HG03095 (cell line): ENCODE measurements around the gene SRRM4.
"Not testable (repeated sequence)": the region's sequence is repeated elsewhere in the genome, so short reads cannot be mapped to it uniquely, and the experiment has no call there.

Source experiments
- ATAC-seq: cut with Tn5 transposase; IDR thresholded peaks from one replicate; pipeline ENCODE4 v1.9.1; 2021; ENCODE audit warnings: moderate library complexity; ENCODE audit not compliant: unreplicated experiment

Gene SRRM4

DNA sequence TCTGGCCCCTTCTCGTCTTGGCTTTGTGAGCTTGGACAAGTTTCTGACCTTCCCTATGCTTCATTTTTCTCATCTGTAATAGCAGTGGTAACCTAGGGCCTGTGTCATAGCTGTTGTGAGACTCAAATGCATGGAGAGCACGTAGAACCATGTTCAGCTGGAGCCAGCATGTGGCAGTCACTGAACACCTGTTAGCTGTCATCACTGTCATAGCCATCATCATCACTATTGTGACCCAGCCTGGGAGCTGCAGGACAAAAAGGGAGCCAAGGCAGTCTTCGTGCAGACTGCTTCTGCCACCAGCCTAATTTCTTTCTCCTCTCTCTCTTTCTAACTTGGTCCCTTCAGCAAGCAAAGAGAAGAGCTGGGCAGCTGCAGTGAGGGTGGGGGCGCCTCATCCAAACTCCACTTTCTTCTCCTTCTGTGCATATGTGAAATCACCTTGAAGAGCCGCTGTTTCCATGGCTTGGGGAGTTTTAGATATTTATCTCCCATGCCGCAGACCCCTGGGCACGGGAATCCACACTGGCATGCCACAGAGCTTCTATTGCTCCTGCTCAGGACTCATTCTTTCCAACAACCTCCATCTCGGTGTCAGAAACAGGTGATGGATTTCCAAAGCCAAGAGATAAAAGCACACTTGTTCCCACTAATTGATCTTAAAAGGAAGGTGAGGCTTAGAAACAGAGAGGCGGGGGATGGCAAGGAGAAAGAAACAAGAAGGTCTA lies 87.0 kb downstream of the SRRM4 start:
- ATAC-seq, result no peak

DNA sequence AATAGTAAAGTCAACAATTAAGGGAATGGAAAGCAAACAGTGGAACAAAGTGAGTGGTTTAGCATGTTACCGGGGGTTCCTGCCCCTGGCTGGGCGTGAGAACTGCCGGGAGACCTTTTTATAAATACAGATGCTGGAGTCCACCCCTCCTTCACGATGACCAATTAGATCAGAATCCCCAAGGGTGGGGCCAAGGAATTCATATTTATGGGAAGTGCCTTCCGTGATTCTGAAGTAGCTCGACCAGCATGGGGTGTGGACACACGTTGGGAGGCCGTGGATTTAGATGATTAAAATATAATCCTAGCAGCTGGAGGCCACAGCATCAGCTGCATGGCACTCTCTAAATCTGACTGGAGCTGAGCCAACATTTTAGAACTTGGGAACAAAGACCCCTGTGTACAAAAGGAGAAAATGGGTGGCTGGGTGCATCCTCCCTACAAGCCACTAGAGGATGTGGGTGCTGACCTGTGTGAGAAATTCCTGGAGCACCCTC lies 87.9 kb downstream of the SRRM4 start:
- no peak for ATAC-seq

DNA sequence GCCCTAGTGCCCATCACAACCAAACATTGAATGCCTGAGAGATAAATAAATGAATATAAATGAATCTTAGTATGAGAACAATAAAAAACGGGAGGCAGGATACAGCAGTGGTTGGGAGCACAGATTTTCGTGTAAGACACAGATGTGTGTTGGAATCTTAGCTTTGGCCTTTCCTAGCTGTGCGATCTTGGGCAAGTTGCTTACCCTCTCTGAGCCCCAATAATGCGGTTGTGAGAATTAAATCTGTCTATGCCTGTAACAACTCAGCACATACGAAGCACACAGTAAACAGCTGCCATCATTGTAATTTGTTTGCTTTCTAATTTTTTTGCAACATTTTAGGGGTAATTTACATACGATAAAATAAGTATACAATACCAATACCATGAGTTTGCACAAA lies 89.8 kb downstream of the SRRM4 start:
- no peak for ATAC-seq

DNA sequence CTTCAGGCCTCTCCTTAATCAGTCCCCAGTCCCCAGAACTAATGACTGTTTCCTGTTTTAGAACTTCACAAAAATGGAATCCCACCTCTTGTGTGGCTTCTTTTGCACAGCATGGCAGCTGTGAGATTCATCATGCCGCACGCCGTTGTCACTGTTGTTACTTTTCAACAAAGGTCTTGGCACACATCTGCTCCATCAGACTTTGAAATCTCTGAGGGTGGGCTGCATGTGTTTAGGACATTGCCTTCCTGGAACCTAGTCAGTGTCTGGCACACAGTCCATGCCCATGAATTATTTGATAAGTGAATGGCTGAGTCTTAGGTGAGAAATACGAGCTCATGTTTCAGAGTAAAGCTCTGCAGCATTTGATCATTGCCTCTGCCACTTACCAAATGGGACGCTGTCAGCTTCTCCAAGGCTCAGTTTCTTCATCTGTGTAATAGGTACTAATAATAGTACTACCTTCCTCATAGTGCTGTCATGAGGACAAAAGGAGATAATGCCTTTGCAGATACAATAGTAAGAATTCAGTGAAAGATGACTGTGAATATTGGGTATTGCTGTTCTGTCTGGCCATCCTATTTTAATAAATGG lies 90.4 kb downstream of the SRRM4 start:
- ATAC-seq, result no peak

DNA sequence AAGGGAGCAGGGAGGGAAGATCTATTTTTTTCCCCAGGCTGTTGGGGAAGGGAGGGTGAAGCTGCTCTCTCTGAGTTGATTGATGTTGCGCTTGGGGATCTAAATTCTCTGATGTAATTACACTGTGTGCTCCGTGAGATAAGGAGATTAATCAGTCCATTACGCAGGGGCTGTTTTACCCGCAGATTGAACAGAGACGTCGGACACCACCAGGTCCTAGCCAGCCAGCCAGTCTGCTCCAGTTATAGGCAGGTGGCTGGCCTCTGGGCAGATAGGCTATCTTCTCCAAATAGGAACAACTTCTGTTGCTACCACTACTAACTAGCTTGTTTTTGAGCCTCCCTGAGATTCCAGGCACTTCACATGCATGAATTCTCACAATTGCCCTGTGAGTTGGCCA lies 91.1 kb downstream of the SRRM4 start:
- ATAC-seq, result no peak

DNA sequence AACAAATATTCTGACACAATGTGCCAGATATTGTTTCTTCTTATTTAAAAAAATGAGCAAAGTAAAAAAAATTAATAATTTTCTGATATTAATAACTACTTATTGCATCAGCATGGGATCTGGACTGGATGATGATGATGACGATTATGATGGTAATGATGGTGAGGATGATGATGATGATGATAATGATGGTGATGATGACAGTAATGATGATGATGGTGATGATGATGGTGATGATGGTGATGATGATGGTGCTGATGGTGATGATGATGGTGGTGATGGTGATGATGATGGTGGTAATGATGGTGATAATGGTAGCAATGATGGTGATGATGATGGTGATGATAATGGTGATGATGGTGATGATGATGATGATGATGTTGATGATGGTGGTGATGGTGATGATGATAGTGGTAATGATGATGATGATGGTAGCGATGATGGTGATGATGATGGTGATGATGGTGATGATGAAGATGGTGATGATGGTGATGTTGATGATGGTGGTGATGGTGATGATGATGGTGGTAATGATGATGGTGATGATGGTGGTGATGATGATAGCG lies 94.0 kb downstream of the SRRM4 start:
- ATAC-seq, result no peak

DNA sequence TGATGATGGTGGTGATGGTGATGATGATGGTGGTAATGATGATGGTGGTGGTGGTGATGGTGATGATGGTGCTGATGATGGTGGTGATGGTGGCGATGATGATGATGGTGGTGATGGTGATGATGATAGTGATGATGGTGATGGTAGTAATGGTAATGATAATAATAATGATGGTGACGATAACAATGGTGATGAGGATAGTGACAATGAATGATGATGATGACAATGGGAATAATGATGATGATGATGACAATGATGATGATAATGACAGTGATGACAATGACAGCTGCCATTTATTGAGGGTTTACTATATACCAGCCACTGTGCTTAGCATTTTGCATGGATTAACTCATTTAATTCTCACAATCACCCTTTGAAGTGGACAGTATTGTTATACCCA lies 94.6 kb downstream of the SRRM4 start:
- ATAC-seq, result no peak

DNA sequence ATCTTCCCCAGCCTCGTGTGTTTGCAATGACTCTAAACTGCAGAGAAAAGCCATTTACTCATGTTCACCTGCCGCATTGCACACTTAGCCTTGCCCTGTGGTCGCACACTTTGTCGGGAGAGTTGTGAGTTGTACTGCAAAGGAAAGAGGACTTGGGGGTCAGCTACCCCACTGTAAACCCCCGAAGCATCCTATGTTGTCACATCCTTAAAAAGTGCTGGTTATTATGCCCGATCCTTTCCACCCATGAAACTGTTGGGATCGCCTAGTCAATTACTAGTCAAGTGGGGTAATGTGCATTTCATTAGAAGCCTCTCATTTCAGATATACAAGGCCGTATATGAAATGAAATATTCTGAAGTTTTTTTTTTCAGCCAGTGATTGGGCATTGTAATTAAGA lies 98.2 kb downstream of the SRRM4 start:
- ATAC-seq, result no peak

DNA sequence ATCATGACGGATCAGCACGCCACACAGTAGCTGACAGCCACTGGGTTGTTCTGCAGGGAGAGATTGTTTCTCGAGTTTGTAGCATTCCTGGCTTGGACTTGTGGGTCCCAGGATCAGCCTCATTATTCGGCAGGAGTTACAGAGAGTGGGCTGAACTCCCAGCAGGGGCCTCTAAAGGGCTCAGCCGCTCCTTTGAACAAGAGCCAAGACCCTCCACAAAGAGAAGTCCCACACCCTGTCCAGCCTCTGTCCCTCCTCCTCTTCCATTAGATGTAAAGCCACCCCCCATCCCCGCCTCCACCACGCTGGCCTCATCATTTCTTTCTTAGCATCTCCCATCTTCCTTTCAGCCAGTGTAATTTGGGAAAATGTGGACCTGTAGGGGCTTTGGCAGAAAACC lies 100.7 kb downstream of the SRRM4 start:
- no peak for ATAC-seq

DNA sequence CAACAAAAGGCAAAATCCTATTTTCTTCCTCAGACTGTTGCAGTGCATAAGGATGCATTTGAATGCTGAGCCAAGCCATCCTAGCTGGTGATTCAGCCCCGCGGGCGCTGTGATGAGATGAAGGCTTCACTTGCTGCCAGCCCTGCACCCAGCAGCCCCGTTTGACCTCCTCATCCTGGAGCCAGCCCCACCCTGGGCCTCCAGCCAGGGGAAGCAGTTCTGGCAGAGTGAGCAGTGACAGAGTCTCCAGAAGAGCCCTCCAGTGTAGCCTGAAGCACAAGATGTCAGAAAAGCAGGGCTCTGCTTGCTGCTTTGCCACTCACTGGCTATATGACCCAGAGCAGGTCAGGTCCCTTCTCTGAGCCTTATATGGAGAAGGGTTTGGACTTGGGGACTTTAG lies 101.2 kb downstream of the SRRM4 start:
- no peak for ATAC-seq

DNA sequence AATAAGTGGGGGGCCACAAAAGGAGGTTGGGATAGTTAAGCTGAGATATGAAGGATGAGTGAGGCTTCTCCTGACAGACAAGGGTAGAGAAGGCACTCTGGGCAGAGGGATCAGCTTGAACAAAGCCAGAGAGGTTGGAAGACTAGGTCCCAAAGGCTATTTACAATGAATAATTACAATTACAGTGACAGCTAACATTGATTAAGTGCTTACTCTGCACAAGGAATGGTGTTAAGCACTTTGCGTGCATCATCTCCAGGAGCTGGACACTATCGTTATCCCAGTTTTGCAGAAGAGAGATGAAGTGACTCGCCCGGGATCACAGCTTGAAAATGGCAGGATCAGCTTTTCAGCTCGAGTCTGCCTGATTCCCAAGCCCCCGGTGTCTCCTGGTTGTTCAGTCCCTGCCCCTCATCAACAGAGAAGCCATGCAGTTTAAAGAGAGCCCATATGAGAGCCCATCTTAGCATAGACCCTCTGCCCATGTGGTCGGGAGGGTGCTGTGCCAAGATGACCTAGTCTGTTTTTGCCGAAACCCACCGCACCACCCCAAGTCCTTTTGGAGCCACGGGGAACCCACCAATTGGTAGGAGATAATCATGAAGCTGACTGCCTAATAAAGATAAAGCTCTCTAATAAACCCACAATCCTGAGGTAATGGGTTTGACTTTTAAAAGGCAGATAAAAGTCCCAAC lies 107.5 kb downstream of the SRRM4 start:
- ATAC-seq, result no peak

DNA sequence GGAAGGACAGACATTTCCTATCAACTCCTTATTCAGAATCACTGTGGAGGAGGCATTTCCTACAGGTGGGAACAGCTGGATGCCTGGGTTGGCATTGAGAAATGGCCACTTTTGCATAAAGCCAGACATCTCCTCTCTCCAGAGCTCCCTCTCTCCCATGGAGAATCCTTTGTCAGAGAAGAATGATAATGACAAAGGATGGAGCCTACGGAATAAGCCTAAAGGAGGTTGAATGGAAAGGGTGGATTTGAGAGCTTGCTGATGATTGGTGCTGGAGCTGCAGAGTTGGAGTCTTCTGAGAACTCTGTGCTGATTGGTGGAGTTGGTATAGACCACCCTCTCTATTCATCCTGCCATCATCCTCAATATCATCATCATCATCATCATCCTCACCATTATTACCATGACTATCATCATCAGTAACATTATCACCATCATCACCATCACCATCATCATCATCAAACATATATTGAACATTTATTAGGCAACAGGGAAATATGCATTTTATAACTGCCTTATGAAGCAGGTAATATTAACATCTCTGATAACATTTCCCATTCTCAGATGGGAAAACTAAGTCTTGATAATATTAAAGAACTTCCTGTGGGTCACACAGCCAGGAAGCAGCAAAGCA lies 108.2 kb downstream of the SRRM4 start:
- no peak for ATAC-seq

DNA sequence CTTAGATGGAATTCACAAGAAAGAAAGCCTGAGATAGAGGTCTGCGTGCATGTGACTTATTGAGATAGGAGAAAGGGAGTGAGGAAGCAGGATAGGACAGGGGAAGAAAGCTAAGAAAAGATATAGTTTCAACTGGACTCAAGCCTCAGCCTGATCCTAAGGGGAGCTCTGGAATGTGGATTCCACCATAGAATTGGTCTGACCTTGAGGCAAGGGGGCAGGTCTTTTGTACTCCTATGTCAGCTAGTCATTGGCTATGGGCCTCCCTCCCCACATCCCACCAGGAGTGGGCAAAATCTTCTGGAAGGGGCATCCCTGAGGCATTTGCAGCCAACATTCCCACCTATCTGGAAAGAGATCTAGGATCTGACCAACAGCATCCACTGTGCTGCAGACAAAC lies 108.9 kb downstream of the SRRM4 start:
- ATAC-seq, result no peak

DNA sequence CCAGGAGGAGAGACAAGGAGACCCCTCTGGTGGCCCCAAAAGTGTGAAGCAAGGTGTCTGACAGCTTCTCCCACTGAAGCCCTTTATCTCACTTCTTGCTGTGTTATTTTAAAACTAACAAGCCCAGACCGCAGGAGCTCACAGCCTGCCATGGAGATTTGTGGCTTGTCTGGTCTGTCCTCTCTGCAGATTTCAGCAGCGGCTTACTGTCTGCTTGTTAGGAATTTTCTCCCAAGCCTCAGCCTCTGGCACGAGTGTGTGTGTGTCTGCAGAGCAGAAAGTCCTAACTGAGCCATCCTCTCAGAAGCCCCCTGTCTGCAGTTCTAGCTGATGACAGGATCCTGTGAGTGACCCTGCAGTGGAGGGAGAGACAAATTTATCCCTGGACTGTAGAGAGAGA lies 109.5 kb downstream of the SRRM4 start:
- no peak for ATAC-seq

DNA sequence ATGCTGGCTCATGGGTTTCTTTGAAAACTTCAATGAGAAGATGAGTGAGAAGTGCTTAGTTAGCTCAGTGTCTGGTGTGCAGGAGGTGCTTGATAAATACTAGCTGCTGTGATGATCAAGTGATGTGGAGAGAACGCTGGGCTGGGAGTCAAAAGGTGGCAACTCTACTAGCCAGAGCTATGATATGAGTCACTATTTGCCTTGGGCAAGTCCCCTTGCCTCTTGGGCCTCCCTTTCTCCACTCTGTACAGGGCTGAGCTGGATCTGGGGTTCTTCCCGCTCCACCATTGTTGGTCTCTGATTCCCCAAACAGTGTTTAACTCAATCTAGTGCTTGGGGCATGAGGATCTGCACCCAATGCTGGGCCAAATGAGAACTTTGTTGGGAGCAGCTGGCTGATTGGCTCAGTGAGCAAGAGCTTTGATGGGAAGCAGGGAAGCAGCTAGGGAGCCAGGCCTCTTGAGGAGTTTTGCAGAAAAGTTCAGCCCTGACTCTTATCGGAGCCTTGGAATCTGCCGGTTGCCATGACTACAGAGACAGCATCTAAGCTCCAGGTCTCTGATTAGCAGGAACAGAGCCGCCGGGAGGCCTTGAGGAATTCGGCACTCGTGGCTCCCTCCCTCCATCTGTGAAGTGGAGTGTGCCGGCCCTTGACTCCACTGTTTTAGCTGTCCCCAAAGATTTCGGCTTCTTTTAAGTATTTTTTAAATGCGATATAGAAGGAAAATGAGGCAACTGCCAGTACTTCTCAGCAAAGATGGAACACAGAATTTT lies 115.3 kb downstream of the SRRM4 start:
- ATAC-seq, result no peak

DNA sequence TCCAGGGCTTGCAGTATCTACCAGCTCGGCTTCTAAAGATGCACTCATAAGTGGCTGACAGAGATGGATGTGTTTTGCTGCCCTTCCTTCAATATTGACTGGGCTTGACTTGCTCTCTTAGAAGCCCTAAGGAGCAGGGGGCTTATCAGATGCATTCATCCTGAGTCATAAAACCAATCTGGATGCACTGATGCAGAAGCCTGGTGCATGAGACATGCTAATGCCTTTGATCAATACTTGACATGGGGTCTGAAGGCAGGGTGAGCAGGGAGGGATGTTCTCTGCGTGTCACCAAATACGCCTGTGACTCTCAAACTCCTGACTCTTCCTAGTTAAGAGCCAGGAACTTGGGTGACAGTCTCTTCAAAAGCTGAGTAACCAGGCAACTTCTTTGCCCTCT lies 119.6 kb downstream of the SRRM4 start:
- ATAC-seq, result no peak

DNA sequence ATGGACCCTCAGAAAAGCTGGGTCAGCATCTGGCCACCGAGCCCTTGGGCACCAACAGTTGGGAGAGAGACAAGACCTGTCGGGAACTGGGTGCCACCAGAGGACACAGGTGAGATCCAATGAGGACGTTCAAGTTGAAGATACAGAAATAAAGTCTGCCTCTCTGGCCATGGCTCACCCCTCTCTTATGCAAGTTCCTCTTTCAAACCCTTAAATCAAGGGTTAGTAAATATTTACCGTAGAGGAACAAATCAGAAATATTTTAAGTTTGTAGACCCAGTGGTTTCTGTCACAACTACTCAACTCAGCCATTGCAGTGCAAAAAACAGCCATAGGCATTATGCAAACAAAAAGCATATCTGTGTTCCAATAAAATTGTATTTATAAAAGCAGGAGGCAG lies 120.9 kb downstream of the SRRM4 start:
- no peak for ATAC-seq

DNA sequence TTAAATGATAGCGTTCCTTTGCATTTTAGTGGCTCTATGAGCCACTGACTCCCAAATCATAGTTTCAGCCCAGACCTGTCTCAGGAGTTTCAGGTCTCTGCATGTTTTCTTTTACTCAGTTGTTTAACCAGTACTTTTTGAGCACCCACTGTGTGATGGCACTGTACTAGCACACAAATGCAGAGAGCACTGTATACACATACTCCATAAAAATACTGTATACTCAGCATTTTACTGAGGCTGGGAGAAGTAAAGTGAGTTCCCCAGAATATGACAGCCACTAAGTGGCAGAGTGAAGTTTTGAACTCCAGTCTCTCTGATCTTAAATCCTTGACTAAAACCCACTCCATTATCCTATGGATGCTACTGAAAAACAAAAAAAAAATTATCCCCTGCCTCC lies 121.4 kb downstream of the SRRM4 start:
- no peak for ATAC-seq

DNA sequence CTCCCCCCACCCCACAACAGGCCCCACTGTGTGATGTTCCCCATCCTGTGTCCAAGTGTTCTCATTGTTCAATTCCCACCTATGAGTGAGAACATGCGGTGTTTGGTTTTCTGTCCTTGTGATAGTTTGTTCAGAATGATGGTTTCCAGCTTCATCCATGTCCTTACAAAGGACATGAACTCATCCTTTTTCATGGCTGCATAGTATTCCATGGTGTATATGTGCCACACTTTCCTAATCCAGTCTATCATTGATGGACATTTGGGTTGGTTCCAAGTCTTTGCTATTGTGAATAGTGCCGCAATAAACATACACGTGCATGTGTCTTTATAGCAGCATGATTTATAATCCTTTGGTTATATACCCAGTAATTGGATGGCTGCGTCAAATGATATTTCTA lies 123.6 kb downstream of the SRRM4 start:
- not testable (repeated sequence) for ATAC-seq

DNA sequence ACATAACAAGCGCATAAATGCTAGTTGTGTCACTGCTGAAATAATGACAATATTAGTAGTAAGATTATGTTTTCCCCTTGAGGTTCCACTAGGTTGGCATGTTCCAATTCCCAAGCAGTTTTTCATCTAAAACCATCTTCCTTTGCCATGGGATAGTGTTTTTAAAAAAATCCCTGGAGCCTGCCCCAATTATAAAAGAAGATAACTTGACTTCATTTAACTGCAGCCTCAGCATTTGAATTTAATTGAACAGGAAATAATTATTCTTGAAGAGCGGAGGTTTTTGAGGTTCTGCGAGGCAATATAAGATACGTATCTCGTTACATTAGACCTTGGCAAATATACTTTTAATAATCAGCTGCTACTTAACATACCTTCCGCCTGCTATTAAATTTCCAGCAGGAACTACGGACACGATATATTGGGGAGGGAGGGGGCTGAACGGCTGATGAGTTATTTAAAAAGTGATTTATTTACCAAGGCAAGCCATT lies 132.2 kb downstream of the SRRM4 start:
- ATAC-seq, result no peak

DNA sequence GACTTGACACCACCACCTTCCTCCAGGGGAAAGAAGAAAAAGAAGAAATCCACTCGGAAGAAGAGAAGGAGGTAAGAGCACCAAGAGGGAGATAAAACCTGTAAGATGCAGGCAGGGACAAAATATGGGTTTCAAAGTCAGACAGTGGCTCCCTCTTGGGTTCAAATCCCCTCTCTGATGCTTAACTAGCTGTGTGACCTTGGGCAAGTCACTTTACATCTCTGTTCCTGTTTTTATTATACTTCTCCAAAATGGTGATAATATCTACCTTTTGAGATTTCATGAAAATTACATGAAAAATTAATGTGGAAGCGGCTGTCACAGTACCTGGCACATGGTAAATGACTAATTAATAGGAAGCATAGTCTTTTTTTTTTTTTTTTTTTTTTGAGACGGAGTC lies 133.0 kb downstream of the SRRM4 start:
- ATAC-seq, result no peak
